ENCODE results near the gene TMEM271.

Gene TMEM271

GRCh38 chr4:531721-532565 is 44.2 kb downstream of the TMEM271 start:
- no peak for DNase-seq

GRCh38 chr4:531076-531475 is 45.0 kb downstream of the TMEM271 start:
- no peak for DNase-seq

GRCh38 chr4:530017-530781 is 45.9 kb downstream of the TMEM271 start:
- DNase-seq = no peak

GRCh38 chr4:529563-529962 is 46.5 kb downstream of the TMEM271 start:
- no peak for DNase-seq

GRCh38 chr4:528835-529234 is 47.3 kb downstream of the TMEM271 start:
- no peak for DNase-seq

GRCh38 chr4:528296-528695 is 47.8 kb downstream of the TMEM271 start:
- no peak for DNase-seq

GRCh38 chr4:526971-527460 is 49.1 kb downstream of the TMEM271 start:
- DNase-seq = no peak

GRCh38 chr4:526189-526909 is 49.7 kb downstream of the TMEM271 start:
- no peak for DNase-seq

GRCh38 chr4:525660-526059 is 50.4 kb downstream of the TMEM271 start:
- no peak for DNase-seq

- no peak for DNase-seq
These were observed 51.9 kb downstream of the TMEM271 start for GRCh38 chr4:524196-524595.
